Bone marrow (tissue), 2 donors: ENCODE measurements around the gene POLN.

ENCODE experiments used
- DNase-seq, 2 donors: peaks; one replicate each; lab custom pipeline; 2025; lab: John Stamatoyannopoulos, UW

Gene POLN

DNA sequence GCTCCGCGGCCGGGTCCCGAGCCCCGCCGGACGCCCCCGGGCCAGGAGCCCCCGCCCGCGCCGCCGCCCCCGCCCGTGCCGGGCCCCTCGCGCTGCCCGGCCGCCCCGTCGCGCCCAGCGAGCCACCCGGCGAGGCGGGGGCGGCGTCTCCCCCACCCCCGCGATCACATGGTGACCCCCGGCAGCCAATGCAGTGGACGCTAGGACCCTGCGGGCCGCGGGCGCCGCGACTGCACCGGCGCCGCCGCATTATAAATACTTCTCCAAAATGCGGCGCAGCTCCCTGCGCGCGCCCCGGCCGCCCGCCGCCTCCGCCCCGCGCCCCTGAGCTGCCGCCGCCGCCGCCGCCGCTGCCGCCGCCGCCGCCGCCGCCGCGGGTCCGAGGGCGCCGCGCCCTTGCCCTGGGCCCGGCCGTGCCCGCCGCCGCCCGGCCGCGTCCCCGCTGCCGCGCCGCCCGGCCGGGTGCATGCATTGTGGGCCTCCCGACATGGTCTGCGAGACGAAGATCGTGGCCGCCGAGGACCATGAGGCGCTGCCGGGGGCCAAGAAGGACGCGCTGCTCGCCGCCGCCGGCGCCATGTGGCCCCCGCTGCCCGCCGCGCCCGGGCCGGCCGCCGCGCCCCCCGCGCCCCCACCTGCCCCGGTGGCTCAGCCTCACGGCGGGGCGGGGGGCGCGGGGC is 182.7 kb downstream of the POLN start, which contains the start of gene NAT8L:
TSS of gene NAT8L (plus strand) at position 282 of the 680 bp plus-strand sequence. CDS start at position 467, 185 bp downstream.
- DNase-seq = no peak

DNA sequence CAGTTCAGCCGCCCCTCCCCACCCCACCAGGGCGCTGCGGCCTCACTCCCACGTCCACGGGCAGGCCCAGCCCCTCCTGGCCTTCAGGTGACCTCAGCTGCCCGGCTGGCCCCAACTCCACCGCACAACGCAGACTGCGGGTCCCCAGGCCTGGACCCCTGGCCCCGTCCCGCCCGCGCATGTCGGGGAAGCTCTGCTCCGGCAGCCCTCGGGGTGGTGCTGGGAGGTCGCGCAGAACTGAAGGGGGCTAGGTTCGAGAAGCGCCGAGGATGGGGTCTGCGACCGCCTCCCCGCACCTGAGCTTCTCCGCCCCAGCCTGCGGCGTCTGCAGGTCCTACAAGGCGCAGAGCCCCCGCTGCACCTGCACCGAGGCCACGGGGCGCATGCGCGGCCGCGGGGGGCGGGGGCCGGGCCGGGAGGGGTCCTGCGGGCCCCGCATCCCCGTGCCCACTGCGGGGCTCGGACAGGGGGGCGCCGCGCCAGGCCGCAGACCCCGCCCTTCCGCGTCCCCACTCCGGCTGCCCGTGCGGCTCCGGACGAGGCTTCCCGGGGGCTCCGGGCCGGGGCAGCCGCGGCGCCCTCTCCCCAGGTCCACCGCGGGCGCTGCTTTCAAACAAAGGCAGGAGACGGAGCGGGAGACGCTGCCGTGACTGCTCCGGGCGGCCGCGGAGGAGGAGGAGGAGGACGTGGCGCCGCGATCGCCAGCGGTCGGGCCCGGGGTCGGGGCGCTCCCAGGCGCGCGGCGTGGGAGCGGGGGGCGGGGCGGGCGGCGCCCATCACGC is 183.5 kb downstream of the POLN start:
- no peak for DNase-seq

DNA sequence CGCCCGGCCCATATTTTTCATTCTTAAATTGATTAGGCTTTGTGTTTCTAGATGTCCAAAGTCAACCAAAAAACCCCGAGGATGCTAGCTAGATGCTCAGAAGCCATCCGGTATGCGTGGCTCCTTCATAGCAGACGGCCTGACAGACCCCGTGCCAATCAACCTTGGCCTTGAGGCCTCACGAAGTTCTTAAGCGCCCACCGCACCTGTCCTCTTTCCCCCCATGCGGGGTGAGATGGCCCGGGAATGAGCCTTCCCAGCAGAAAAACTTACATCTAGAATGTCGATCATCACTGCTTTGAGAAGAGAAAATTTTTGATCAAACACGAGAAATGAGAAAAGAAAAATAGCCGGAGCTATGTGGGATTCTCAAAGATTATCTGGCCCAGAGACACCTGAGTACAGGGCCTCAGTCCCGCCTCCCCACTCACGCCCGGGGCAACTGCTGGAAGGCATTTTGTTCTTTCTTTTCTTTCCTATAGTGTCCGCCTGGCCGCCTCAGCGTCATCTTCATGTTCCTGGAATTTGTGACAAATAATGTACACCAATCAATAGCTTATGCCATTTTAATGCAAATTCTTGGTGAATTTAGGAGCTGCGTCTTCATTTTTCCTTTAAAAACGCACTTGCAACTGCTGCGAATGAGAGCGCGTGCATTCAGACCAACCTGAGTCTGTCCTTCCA is 184.4 kb downstream of the POLN start:
- DNase-seq = no peak

DNA sequence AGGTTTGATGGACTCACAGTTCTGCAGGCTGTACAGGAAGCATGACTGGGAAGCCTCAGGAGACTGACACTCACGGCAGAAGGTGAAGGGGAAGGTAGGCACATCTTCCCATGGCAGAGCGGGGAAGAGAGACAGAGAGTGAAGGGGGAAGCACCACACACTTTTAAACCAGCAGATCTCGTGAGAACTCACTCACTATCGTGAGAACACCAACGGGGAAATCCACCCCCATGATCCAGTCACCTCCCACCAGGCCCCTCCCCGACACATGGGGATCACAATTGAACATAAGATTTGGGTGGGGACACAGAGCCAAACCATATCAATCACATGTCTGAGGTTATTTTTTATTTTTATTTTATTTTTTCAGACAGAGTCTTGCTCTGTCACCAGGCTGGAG is 187.7 kb downstream of the POLN start:
- DNase-seq = no peak

GRCh38 chr4:2051086-2051485 is 190.8 kb downstream of the POLN start:
- DNase-seq = no peak

- no peak for DNase-seq
Observed at GRCh38 chr4:2049811-2050210, 192.1 kb downstream of the POLN start.

GRCh38 chr4:2049381-2049780 is 192.5 kb downstream of the POLN start:
- DNase-seq = no peak

DNA sequence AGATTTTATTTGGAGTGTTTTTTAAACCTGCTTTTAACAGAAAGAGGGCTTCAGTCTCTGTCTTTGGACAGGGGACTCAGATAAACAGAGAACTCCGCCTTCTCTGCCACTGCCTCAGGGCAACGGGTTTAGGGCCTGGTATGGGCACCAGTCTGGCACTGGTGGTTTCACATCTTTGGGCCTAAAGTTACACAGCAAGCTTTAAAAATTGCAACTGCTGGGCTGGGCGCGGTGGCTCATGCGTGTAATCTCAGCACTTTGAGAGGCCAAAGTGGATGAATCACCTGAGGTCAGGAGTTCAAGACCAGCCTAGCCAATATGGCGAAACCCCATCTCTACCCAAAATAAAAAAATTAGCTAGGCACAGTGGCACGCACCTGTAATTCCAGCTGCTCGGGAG is 193.1 kb downstream of the POLN start:
- DNase-seq = no peak

DNA sequence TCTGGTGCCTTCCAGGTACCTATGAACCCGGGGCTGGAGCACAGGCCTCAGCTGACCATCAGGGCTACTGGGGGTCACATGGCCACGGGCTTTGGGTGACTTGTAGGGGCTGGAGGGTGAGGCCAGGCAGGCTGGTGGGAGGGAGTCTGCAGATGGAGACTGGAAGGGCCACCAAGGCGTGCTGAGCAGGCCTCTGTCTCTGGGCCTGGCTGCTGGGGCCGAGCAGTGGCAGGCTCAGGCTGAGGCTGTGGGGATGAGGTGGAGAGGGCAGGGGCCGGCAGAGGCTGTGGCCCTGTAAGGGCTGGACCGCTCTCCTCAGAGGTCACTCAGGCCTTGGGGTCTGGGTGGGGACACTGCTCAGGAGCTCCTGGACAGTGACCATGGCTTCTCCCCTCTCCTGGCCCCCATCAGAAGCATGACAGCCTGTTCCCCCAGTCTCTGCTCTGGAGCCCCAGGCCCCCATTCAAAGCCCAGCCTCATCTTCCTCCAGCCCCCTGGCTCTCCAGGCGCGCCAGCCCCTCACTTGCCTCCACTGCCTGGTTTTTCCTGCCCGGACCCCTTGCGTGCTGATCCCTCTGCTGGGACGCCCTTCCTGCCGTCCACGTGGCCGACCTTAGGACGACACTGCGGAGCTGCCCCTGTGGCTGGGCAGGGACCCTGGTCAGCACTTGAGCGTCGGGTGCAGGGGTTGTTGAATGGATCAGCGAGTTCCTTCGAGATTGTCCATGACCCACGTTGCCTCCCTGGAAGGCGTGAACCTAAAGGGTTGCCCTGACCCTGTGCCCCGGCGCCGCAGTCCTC is 193.9 kb downstream of the POLN start:
- DNase-seq = no peak

DNA sequence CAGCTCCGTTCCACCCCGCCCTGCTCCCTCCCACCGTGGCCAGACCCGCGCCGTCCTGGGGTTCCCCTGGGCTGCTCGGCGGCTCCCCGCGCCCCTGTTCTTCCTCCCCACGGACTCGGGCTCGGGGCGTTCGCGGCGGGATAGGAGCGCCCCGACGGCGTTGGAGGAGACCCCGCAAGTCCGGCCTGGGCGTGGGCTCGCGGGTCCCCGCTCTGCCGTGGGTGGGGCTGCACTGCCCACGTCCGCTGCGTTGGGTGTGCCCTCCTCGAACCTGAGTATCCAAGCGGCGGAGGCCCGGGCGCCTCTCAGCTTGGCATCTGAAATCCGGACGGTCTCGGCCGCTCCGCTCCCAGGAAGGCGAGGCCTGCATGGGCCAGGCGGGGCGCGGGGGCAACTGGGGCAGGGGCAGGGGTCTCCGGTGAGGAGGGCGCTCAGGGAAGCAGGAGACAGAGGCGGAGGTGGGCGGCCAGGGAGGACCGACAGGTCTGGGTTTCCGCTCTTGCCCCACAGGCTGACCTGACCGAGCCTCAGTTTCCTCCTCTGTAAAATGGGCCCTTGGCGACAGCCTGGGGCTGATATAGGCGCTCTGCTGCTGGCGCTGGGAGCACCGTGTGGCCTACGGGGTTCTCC is 194.8 kb downstream of the POLN start:
- no peak for DNase-seq

- DNase-seq = no peak
Observed at GRCh38 chr4:2046031-2046961, 195.6 kb downstream of the POLN start.

- no peak for DNase-seq
Observed at GRCh38 chr4:2045518-2045951, 196.4 kb downstream of the POLN start.

DNA sequence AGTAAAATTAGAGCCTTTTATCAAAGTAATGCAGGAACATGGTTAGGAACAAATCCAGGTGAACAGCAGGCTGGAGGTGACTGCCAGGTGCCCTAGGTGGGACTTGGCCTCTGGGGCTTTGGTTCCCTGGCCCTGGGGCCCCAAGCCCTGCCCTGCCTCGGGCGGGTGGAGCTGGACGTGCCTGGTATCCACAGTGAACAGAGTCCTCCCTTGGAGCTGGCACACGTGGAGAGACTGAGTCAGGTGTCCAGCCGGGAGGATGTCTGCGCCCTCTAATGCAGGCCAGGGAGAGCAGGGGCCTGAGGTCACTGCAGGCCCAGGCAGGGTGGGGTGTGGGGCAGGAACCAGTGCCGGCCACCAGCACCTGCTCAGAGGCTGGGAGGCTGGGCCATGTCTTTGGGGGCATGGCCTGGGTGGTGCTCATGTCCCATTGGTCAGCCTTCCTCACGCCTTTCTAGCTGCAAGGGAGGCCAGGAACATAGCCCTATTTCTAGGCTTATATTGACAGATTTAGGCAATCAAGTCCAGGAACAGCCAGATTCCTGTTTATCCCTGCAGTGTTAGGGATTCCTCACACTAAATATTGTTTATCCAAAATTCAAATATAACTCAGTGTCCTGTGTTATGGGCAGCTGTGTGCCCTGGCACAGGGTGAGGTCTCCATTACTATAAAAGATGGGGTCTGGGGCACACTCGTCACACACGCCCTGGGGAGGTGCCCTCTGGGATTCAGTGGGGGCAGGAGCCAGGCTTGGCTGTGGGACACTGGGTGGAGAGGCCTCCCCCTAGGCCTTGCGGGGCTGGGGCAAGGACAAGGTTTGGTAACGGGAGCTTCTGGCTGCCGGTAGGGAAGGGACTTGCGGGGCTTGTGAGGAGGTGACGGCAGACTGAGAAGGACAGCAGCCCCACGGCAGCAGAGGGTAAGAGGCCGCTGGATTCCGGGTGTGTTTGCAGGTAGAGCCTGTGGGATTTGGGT is 197.1 kb downstream of the POLN start:
- no peak for DNase-seq

DNA sequence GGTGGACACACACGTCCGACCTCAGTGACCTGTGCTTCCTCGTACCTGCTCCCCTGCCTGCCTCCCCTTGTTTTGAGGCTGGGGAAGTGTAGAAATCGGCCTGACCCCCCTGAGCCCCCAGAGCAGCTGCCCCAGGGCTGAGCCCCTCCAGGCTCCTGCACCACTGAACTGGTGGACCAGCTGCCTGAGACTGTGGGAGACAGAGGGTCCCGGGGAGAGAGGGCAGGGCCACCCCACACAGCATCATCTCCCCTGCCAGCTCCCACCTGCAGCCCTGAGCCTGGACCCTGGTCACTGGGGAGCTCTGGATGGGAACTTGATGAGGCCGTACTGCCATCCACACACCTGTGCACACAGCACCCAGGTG is 197.8 kb downstream of the POLN start:
- no peak for DNase-seq

DNA sequence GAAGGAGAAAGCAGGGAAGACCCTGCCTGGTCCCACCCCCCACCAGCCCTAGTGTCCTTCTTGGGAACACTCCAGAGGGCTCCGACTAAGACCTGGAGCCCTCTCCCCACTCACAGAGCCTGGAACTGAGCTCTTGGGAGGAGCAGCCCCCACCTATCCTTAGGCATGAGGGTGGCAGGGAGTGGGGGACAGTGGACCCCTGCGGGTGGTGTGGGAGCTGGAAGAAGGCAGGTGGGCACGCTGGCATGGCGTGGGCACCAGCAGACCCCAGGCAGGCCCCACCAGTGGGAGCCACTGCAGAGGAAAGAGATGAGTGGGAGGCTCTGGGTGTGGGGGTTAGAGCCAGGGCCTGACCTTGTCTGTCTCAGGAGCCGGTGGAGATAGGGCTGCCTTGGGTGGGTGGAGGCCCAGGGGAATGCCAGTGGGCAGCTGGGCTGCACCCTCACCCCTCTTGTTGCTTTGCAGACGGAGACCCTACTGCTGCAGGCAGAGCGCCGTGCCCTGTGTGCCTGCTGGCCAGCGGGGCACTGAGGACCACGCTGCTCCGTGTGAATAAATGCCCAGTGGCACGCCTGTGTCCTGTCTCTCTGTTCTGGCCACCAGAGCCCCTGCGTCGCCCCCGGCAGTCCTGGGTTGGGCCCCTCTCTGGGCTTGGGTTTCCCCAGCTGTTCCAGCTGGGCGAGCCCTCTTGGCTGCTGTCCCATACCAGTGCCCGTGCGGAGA is 198.4 kb downstream of the POLN start:
- DNase-seq = no peak

DNA sequence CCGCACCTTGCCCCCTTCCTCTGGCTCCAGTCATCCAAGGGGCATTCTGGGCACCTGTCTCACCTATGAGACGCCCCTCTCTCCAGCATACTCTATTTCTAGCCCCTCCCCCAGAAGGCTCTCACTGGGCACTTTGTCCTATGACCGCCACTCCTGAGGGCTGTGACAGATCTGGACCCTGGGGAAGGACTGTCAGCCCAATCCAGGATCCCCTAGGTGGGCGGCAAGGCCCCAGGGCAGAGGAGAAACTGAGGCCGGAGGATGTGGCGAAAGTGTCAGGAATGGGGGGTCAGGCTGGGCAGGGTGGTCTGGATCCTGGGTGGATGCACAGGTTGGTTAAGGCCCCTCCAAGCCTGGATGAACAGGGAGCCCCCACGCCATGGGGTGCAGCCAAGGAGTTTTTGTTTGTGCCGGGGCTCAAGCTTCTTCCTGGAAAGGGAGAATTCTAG is 198.9 kb downstream of the POLN start:
- no peak for DNase-seq

DNA sequence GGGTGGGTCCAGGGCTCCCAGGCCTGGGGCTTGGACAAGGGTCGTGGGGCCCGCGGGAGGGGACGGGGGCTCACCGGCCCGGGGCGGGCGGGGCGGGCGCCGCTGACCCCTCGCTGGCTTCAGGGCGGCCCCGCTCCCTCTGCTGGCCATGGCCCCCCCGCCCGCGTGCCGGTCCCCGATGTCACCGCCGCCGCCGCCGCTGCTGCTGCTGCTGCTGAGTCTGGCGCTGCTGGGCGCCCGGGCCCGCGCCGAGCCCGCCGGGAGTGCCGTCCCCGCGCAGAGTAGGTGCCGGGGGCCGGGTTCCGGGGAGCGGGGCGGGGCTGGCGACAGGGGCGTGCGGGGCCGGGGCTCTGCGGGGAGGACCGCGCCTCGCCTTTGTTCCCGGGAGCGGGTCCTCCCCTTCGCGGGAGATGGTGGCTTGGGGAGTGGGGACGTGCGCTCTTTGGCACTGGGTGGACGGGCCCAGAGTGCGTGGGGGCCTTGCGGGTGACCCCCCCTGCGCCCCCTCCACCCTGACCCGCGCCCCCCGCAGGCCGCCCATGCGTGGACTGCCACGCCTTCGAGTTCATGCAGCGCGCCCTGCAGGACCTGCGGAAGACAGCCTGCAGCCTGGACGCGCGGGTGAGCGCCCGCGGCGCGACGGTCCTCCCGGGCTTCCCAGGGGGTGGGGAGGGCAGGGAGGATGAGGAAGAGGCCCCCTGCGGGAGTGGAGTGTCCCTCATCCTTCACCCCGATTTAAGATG is 199.5 kb downstream of the POLN start:
- no peak for DNase-seq
